ENCODE data around the gene CYTH4.

- no peak for TF ChIP-seq CTCF (IDR thresholded peaks at IDR 0.05)
- no peak for TF ChIP-seq POLR2A (IDR thresholded peaks at IDR 0.05)
These were observed 29.1 kb upstream of the CYTH4 start for GRCh38 chr22:37253126-37253660.

All from stomach (tissue), 4 donors.